Transverse colon (tissue), 4 donors: Measurements from ENCODE around the gene SGCA.

Source experiments
- CTCF ChIP-seq, 5 experiments: fragments of 200-600 bp in 3 of 5; fragments of 450-650 bp in 2 of 5; sonication (generic) in 3 of 5; IDR thresholded peaks; 1 replicate in 2 of 5; 2 replicates in 3 of 5; pipeline ENCODE4 v1.5.1; 2016 to 2017; ENCODE audit warnings: antibody characterized with exemption in 5 of 5, inconsistent platforms in 3 of 5, mild to moderate bottlenecking in 2 of 5, moderate library complexity in 1 of 5
- EP300 ChIP-seq: sonication (generic); formaldehyde crosslinking; IDR thresholded peaks from one replicate; pipeline ENCODE4 v1.6.1; 2017; ENCODE audit warnings: antibody characterized with exemption, low read depth
- POLR2A ChIP-seq: fragments of 450-650 bp; IDR thresholded peaks from one replicate; pipeline ENCODE4 v1.6.1; 2016; ENCODE audit warnings: antibody characterized with exemption, mild to moderate bottlenecking, moderate library complexity
- POLR2AphosphoS5 ChIP-seq, 3 donors: sonication (generic); formaldehyde crosslinking; IDR thresholded peaks; one replicate each; pipeline ENCODE4 v1.6.1; 2016; ENCODE audit warnings: antibody characterized with exemption in 3 of 3

- TF ChIP-seq CTCF (IDR thresholded peaks at IDR 0.05) (no peak), EP300 (no peak), POLR2A (no peak), POLR2AphosphoS5 (IDR thresholded peaks at IDR 0.05) (no peak)
These were observed 55.6 kb downstream of the SGCA start for GRCh38 chr17:50221266-50221863.
